Esophagus mucosa (tissue), 1 donor: ENCODE data around the gene GZF1. TPM values are rescaled to one million over a fixed set of nuclear protein-coding genes. Genes with fewer than 3 reads are reported as not detected.

Experiments used
- ATAC-seq: fragments of 200-7000 bp; cut with Tn5 transposase; one replicate; pipeline ENCODE4 v1.9.1; 2020
- total RNA-seq: library from RNA; stranded (reverse); gene quantifications from one replicate; pipeline ENCODE4 v1.2.4, GENCODE V29; 2023
- donor health status: DM: yes; HTN: yes; CAD: no.

The GZF1 gene
- total RNA-seq, 1 donor from 2014 or later, result 3.6 TPM

DNA sequence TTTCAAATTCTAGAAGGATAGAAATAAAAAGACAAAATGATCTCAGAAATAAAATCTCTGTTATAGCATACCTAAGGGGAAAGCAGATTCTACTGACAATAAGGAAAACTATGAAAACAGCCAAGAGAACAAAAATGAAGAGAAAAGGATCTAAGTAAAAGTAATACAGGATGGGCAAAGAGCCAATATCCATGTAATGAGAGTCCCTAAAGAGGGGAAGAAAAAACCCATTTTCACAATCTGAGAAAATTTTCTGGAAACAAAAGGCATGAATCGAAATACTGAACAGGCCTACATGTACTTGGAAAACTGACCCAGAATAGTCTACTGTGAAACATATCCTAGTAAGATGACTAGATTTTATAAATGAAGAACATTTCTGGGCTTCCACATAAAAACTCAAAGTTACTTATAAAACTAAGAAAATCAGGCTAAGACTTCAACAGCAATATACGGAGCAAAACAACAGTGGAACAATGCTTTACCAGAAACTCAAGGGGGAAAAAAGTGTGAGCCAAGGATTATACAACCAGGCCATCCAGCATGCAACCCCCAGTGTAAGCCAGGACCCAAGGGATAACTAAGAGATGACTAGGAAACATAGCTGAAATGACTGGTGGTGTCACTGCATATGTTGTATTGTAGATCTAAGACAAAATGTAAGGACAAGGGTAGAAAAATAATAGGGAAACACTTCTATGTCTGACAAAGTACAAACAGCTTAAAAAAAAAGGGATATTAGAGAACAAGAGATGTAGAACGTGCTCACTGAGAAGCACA, 49.1 kb downstream of the GZF1 start:
- no peak for ATAC-seq

DNA sequence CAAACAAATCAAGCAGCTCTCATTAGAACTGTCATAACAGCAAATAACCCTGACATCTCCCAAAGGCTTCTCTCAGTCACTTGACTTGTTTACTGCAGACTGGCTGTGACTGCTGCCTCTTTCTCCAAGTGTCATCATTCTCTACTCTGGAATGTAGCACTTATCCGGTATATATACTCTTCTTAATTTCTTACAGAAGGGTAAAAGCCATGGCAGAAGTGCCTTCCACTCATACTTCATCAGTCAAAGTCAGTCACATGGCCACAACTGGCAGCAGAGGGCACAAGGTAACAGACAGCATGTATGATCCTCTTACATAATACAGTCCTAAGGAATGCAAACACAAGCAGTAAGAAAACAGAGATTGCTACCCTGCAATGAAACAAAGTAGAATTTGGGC, 50.0 kb downstream of the GZF1 start:
- ATAC-seq, result no peak

DNA sequence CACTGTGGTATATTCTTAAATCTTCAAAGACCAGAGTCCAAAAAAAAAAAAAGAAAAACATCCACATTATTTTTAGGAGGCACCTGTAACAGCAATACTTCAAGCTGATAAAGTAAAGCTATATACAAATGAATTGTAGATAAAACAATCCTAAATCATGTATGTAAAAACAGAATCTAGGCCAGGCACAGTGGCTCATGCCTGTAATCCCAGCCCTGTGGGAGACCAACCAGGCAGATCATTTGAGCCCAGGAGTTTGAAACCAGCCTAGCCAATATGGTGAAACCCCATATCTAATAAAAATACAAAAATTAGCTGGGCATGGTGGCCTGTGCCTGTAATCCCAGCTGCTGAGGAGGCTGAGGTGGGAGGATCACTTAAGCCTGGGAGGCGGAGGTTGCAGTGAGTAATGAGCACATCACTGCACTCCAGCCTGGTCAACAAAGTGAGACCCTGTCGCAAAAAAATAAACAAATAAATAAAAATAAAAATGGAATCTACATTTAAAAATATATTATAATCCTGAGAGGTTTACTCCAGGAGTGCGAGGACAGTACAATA, 52.0 kb downstream of the GZF1 start:
- no peak for ATAC-seq

DNA sequence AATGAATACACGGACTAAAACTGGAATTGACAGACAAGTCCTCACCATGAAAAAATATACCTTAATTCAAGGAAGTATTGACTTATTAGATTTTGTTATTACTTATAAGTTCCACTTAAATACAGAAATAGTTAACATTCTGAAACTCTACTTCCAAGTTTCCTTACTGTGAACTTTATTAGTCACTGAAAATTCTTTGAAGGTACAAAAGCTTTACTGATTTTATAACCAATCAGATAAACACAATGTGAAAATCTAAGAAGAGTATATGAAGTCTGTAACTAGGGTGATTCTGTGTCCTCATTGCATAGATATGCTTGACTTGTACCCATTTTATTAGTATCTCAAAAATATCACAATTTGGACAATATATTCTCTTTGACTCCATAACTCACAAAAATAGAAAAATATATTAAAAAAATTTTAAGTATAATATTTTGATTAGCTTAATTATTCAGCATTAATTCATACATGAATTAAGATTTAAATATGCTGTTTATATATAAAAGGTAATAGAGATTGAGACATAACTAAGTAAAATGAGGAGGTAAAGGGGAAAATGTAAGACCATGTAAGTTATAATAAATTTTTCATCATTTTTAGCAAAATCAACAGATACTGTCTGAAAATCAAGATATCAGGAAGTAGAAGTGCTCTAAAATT, 52.7 kb downstream of the GZF1 start:
- ATAC-seq, result no peak

DNA sequence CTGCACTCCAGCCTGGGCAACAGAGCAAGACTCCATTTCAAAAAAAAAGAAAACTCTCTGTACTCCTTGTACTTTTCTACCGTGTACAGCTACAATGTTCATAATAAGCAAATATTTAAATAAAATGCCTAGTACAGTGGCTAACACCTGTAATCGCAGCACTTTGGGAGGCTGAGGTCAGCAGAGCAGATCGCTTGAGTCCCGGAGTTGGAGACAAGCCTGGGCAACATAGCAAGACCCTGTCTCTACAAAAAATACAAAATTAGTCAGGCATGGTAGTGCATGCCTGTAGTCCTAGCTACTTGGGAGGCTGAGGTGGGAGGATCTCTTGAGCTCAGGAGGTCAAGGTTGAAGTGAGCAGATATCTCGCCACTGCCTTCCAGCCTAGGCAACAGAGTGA, 53.6 kb downstream of the GZF1 start:
- ATAC-seq, result no peak

DNA sequence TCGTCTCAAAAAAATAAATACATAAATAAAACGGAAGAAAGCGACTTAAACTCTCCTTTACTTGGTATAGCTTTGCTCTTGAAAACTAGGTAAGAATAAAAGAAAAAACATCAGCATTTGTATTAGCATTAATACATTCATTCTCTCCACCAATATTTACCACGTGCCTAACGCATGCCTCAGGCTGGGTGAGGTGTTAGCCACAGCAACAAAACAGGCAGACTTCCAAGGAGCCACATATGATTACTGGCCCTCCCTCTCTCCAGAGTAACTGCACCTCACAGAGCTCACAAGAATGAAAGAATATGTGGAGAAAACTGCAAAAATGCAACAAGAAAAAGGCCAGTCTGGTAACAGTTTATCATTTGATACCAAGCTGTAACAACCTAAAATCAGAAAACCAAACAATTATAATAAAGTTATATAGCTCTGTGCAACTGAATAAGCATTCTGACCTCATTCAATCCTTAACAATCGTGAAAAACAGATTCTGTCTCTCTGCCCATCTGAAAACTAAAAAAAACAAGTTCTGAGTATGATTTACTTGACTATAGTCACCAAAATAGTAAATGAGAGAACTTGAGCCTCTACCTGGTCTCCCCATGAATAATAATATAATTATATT, 54.1 kb downstream of the GZF1 start:
- no peak for ATAC-seq

DNA sequence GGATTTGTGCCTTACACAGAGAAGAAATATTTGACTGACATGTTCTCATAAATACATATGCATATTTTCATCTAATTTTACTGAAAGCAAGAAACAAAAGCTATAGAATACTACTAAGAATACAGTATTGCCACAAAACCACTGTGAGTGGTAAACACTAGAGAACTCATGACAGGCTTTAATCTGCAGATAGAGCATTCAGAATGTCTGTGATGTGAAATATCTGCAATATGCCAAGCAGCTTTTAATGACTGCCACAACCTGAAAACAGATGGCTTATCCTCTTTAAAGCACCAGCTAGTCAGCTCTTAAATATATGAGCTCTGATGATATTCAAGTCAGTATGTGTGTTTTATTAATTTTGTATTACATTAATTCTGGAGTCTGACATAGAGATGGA, 55.9 kb downstream of the GZF1 start:
- ATAC-seq, result no peak

DNA sequence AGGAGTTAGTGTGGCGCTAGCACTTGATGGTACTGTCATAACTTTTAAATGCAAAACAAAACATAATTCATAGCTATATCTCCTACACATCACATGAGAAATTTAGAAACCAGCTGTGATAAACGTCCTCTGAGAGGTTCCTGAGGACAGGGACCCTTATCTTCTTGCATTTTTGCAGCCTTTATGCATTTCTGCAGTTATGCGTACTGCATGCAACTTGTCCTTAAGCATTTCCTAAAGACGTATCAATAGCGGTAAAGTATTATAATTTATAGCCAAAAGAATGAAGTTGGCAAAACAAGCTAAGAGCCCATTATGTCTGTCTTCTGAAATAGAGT, 57.6 kb downstream of the GZF1 start:
- ATAC-seq, result no peak

DNA sequence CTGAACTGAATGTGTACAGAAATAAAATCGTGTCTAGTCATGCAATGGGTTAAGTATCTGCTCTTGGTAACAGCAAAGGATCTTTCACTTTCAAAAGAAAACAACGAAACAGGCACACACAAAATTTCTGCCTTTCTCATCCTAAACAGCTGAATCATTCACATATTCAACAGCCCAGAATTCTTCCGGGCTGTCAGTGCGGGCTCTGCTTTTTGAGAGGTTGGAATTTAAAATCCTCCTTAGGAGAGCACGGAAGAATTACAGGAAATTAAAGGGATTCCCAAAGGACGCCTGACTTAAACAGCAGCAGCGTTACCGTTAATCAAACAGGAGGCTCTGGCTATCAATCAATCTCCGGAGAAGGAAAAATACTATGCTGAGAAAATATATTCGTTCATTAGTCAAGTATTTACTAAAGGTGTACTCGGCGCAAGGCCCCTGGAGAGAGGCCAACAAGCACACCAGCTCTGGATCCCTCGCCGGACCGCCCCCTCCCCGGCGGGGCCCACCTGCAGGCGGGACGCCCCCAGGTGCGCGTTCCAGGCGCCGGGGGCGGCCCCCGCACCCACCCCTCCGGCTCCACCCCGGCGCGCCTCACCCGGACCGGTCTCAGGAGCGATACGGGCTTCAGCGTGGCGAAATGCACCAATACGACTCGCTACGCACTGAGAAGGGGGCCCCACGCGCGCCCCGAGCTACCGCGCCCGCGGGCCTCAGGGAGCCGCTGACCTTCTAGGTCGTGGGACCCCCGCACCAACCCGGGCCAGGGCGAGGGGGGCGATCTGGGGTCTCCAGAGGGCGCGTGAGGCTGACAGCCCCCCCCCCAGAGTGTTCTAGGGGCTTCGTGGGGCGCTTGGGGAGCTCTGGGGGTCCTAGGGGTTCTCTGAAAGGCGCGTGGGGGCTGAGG, 58.3 kb downstream of the GZF1 start:
- ATAC-seq, result peak; percentile 50

DNA sequence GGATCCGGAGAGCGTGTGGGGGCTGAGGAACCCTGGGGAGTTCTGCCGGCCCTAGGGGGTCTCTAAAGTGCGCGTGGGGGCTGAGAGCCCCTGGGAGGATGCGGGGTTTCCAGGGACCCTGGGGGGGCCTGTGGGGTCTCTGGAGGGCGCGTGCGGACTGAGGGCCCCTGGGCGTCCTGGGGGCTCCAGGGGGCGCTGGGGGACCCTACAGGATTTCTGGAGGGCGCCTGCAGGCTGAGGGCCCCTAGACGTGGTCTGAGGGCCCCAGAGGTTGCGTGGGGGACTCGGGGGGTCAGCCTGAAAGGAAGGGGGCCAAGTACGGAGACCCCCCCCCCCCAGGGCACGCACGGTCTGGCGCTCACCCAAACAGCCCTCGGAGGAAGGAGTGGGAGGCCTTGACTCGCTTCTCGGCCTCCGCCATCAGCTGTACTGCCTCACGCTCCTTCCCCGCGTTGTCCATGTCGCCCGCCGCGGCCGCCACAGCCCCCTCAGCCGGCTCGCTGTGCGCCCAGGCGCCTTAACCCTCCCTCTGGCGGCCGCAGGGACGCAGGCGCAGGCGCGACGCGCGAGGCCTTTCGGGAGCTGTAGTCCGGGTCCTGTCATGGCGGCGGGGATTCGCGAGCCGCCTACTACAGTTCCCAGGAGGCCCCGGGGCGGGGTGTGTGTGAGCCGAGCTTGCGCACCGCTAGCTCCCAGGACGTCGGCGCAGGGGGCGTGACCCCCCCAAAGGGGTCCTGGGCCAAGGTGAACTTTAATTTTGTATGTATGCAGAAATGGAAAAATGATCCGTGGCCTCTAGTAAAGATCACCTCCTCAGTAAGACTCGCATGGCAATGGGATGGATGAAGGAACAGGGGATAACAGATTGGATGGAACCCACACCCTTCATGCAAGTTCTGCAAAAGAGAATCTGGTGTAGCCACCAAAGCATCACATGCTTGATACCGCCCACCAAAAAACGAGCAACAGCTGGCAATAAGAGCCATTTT, 59.3 kb downstream of the GZF1 start, which contains the start of gene NAPB:
NAPB (minus strand) TSS at position 546 of the 989 bp plus-strand sequence; CDS start at position 460, 86 bp downstream.
- peak; percentile 95 for ATAC-seq

Other genes with a start within 250 kb of the GZF1 start
- gene NXT1, start 11.4 kb upstream of the GZF1 start, total RNA-seq, result 21.4 TPM
- gene NAPB, start 59.3 kb downstream of the GZF1 start, total RNA-seq, result 4.0 TPM
- not detected for gene CSTL1, start 77.5 kb downstream of the GZF1 start, total RNA-seq
- not detected for gene CST11, start 90.7 kb downstream of the GZF1 start, total RNA-seq
- gene CST8, start 128.9 kb downstream of the GZF1 start, total RNA-seq, result not detected
- gene CST9L, start 206.3 kb downstream of the GZF1 start, total RNA-seq, result not detected
- gene CST9, start 243.7 kb downstream of the GZF1 start, total RNA-seq, result not detected